Stimulated activated CD4-positive, alpha-beta T cell treated with anti-CD3 and anti-CD28 coated beads, Interleukin-1b, Interleukin-23, amount 100 ng/mL, for 48 hours (primary cell): ENCODE measurements around the gene SND1.

ENCODE experiments used
- DNase-seq: peaks from one replicate; pipeline ENCODE4 v3.0.0-alpha.2; 2020

Gene SND1

DNA sequence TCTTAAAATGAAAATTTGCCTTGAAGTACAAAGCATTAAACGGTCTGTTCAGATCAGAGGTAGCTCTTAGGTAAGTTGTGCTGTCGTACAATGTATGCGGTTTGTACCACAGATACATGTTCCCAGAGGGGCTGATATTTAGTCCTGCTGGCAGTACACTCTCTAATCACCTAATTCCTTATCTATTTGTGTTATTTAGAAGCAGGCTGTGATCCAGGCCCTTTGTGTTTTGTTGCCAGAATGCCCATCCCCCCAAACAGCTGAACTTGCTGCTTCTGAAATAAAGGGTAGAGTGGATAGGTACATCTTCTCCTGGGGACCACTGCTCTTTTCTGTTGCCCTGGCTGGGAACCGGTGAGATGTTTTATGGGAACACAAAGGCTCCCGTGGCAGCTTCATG, 84.5 kb downstream of the SND1 start:
- no peak for DNase-seq

- no peak for DNase-seq
Observed at GRCh38 chr7:127738859-127739258, 86.9 kb downstream of the SND1 start.

DNA sequence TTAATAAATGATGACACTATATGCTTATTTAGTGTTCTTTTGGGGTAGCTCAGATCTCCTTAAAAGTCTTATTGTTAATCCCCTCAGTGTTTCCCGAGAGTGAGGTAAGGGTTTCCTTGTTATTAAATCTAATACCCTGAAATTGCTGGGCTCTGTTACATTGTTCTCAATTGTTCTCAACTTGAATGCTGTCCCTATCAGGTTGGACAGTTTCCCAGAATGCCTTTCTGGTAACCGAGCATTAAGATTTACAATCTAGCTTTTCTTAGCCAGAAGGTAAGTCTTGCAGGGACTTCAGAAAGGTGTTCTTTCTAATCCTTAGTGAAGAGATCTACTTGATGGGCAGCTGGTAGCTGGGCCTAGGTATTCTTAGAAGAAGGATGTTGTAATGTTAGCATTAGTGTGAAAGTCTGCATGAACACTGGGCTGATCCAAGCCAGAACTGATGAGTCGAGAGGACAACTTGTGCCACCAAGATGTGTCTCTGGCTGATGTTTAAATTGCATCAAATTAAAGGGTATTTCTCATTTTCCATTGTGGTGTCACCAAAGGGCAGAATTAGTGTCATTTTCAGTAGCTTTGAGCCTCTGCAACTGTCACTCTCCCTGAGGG, 89.9 kb downstream of the SND1 start:
- DNase-seq: no peak

- peak; percentile 5 for DNase-seq
Observed at GRCh38 chr7:127745445-127745844, 93.5 kb downstream of the SND1 start.

DNA sequence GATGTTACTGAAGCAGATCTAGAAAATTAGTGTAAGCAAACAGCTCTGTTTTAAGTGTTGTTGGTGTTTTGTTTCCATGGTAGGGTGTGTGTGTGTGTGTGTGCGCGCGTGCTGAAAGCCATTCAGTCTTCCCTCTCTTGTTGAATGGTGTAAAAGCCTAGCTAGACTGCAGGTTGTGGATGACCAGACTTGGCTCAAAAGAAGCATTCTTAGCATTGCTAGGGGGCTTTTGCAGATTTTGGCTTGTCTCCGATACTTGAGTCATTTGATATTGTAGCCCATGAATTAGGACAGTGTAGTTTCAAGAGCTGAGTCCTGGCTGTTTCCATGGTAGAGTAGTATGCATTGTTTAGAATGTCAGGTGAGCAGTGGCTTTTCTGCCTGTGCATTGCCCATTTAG, 99.1 kb downstream of the SND1 start:
- DNase-seq: no peak

DNA sequence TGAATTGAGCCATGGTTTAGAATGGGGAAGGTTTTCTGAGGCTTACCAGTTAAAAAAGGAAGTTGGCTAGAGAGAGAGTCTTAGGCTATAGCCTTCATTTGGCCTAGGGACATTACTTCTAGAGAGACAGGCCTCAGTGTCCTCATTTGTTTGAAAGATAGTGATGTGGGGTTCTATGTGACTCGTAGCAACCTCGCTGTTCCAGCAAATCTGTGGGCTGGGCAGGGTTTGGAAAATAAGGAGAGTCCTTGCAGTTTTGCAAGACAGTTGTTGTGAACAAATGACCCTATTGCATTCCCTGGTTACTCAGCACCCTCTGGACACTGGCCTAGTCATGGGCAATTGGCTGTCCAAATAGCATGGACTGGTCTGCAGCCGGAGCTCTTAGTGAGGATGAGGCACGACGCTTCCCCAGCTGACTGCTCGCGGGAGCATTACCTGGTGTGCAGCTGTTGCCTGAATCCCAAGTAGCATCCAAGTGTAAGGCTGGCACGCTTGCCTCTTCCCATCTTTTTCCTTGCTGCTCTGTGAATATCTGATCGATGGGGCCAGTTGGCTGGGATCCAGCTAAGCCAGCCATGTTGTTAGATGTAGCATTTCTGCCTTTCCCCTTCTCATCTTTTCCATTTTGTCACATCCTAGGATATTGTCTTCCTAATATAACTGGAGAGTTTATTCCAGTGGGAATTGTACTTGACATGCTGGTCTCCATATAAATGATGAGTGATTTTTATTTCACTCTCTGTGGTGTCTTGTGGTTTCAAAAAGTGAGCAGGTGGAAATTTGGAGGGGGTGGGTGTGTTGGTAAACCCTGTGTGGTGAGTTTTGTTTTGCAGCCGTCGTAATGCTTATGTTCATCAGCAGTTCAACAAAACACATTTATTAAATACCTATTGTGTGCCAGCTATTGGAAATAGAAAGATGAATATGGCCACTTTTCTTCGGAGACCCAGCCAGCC, 99.8 kb downstream of the SND1 start:
- DNase-seq: no peak

- DNase-seq: no peak
Observed at GRCh38 chr7:127752829-127753228, 100.8 kb downstream of the SND1 start.

GRCh38 chr7:127754457-127754856, 102.5 kb downstream of the SND1 start:
- DNase-seq: no peak

GRCh38 chr7:127755521-127755920, 103.5 kb downstream of the SND1 start:
- DNase-seq: no peak

- DNase-seq: no peak
Observed at GRCh38 chr7:127755965-127756364, 104.0 kb downstream of the SND1 start.

- DNase-seq: no peak
Observed at GRCh38 chr7:127758105-127758504, 106.1 kb downstream of the SND1 start.

- no peak for DNase-seq
Observed at GRCh38 chr7:127758845-127759244, 106.9 kb downstream of the SND1 start.

GRCh38 chr7:127759945-127760421, 108.0 kb downstream of the SND1 start:
- DNase-seq: no peak

DNA sequence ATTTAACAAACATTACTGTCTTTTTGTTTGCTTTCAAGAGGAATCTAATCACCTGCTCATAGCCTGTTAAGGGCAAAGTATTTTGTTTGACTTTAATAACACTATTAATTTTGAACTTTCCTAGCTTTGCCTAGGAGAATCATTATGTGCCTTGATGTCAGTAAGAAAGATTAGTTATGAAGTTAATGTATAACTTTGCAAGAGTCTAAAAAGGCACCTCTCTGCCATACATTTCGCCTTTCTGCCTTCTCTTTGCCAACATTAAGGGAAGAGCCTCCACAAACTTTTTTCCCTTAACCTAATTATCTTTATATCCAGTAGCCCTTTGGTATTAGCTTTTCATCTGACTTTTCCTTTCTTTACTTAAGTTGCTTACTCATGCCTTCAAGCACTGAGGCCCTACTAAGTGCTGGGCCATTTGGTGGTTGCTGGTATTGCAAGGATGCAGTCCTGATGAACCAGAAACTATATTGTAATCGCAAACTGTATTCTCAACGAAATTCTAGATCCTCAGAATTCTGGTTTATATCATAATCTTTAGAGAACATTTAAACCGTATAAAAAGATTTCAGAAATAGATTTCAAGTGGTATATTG, 108.5 kb downstream of the SND1 start:
- no peak for DNase-seq

DNA sequence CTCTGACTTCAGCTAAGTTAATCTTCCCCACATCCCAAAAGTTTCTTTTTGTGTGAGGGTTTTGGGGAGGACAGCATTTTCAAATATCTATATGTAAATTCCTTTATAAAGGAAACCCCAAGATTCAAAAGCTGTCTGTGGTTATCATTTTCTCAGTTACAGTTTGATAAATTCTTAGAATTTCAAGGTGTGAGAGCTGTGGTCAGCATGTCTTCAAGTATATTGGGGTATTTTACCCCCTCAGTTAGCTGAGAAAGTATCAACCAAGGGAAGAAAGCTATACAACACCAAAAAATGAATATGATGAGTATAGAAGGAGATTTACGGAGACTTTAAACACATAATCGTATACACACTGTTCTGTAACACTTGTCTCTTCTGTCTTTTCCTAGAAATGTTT, 109.2 kb downstream of the SND1 start:
- no peak for DNase-seq

DNA sequence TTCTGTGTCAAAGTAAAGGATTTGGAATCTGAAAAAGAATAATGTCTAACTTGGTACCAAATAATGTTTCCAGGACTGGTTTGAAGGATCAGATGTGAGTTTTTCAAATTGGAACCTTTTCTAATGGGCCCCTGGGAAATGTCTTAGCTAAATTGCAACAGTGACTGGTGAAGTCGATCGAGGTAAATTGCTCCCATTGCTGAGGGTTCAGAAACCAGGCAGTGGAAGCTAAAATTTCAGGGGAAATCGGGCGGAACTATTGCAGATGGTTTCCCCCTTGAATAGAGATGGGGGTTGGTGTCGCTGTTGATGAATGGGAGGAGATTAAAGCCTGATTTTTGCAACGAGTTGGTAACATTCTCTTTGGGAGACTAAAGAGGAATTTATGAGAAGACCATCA, 112.7 kb downstream of the SND1 start:
- no peak for DNase-seq

DNA sequence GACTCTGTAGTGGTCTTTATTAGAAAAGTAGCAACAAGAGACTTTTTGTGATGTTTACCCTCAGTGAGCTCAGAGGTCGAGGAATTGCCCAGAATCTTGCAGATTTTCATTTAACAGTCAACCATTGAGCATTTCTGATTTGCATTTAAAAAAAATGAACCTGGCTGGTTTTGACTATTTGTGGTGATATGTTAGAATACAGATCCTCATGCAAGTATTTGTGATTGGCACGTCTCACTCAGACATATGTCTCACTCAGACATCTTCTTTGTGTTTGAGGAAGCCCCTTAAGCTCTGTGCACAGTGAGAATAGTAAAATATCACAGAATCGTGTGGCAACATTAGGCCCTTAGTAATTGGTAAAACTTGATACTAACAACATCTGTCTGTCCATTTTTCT, 113.2 kb downstream of the SND1 start:
- DNase-seq: no peak

DNA sequence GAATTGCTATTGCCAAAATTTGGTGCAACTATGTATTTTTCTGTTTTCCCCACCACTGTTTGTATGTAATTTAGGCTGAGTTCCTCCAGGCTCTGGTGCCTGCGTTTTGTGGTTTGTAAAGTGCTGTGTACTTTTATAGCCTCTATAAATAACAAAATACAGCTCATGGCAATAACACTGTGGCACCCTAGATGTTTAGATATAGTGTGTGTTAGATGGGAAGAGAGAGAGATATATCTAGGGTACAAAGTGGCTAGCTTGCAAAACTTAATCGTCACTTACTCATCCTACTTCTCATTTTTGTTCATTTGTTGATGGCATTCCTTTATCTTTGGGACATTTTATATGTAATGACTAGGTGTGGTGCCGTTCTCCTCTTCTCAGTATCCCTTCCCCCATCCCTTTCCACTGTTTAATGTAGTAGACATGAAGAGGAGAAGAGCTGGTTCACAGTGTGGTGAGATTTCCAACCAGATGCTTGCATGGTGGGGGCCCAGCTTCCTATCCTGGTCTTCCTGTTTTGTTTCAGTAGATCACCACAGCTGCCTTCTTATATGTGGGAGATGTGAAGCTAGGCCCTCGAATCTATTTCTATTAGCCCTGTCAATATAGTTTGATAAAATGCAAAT, 115.0 kb downstream of the SND1 start:
- no peak for DNase-seq

GRCh38 chr7:127768241-127768640, 116.2 kb downstream of the SND1 start:
- DNase-seq: no peak

DNA sequence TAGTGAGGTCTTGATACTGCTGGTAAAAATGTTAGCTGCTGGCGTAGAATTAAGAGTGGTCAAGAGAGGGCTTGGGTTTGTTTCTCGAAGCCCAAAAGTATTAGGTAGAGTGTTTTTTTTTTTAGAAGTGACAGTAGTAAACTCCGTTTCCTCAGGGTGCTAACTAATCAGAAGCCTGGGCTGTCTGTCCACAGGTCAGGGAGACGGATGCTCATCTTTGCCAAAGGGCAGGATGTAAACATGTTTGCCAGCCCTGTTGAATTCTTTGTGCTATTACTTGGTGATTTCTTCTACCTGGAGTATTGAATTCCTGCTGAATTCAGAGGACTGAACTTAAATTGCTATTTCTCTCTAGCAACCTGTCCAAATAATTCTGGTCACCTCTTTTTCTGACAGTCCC, 117.1 kb downstream of the SND1 start:
- DNase-seq: no peak

DNA sequence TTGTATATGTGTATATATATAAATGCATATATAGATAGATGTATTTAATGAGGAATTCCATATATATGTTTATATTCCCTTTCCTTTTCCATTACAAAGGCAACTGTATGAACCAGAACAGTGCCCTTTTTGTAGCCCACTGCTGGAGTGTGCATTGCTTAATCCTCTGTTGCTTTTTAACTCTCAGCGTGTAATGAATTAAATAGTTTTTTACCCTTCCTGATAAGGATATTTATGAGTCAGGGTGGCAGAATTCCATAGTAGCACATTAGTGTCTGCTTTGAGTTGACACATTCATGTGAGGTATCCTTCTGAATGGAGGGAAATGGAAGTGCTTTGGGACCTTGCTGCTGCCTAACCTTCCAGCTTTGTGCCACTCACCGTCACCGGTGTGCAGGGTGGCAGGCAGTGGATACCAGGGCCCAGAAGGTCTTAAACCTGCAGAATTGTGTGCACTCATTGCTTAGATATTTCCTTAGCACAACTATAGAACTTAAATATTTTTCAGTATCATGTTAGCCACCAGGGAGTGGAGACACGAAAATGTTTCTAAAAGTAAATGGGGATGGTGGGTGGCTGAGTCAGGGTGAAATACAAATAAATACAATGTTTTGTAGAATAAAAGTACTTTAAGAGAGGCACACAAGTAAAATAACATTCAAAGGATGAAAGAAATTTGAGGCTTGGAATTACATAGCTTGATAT, 117.9 kb downstream of the SND1 start:
- no peak for DNase-seq

GRCh38 chr7:127770885-127771284, 118.9 kb downstream of the SND1 start:
- DNase-seq: no peak

GRCh38 chr7:127771707-127772106, 119.7 kb downstream of the SND1 start:
- no peak for DNase-seq
